Hepatocyte (in vitro differentiated cells): ENCODE results near the gene CALR. TPM values are rescaled to one million over a fixed set of nuclear protein-coding genes. Genes with fewer than 3 reads are reported as not detected.

ENCODE experiments used
- DNase-seq: peaks from one replicate; pipeline ENCODE4 v3.0.0-alpha.2; 2016; ENCODE audit warnings: low spot score
- H2AFZ ChIP-seq: fragments of 200-600 bp; sonication (generic); 2 replicates; pipeline ENCODE4 v1.6.0; 2016; ENCODE audit warnings: antibody characterized with exemption, mild to moderate bottlenecking
- H3K27ac ChIP-seq: fragments of 200-600 bp; sonication (generic); 2 replicates; pipeline ENCODE4 v1.5.1; 2016; ENCODE audit warnings: mild to moderate bottlenecking
- H3K27me3 ChIP-seq: fragments of 200-600 bp; sonication (generic); 2 replicates; pipeline ENCODE4 v1.6.1; 2016
- H3K36me3 ChIP-seq: fragments of 200-600 bp; sonication (generic); replicated peaks from 2 replicates; pipeline ENCODE4 v1.5.1; 2016; ENCODE audit warnings: low read depth; ENCODE audit not compliant: insufficient read depth
- H3K4me1 ChIP-seq: fragments of 200-600 bp; sonication (generic); 2 replicates; pipeline ENCODE4 v1.5.1; 2016; ENCODE audit warnings: mild to moderate bottlenecking, moderate library complexity; ENCODE audit not compliant: insufficient read depth
- H3K4me2 ChIP-seq: fragments of 200-600 bp; sonication (generic); 2 replicates; pipeline ENCODE4 v1.6.0; 2016
- H3K4me3 ChIP-seq: fragments of 200-600 bp; sonication (generic); 2 replicates; pipeline ENCODE4 v1.5.1; 2016; ENCODE audit warnings: mild to moderate bottlenecking
- H3K79me2 ChIP-seq: fragments of 200-600 bp; sonication (generic); 2 replicates; pipeline ENCODE4 v1.6.0; 2017; ENCODE audit warnings: mild to moderate bottlenecking
- H3K9me2 ChIP-seq: fragments of 200-600 bp; sonication (generic); replicated peaks from 2 replicates; pipeline ENCODE4 v1.6.0; 2017; ENCODE audit warnings: mild to moderate bottlenecking; ENCODE audit not compliant: insufficient read depth
- H3K9me3 ChIP-seq: fragments of 200-600 bp; sonication (generic); 2 replicates; pipeline ENCODE4 v1.5.1; 2016; ENCODE audit warnings: low read depth, mild to moderate bottlenecking
- H4K20me1 ChIP-seq: fragments of 200-600 bp; sonication (generic); 2 replicates; pipeline ENCODE4 v1.6.0; 2016; ENCODE audit warnings: mild to moderate bottlenecking; ENCODE audit not compliant: insufficient read depth, poor library complexity, severe bottlenecking
- CTCF ChIP-seq: fragments of 200-600 bp; sonication (generic); IDR thresholded peaks from 2 replicates; pipeline ENCODE4 v1.5.1; 2016; ENCODE audit warnings: antibody characterized with exemption, mild to moderate bottlenecking; ENCODE audit not compliant: poor library complexity
- EZH2 ChIP-seq: fragments of 200-600 bp; sonication (generic); IDR thresholded peaks from 2 replicates; pipeline ENCODE4 v1.6.1; 2016; ENCODE audit warnings: antibody characterized with exemption, mild to moderate bottlenecking, borderline replicate concordance
- EZH2phosphoT487 ChIP-seq: fragments of 200-600 bp; sonication (generic); IDR thresholded peaks from one replicate; pipeline ENCODE4 v1.6.1; 2018; ENCODE audit warnings: antibody characterized with exemption, mild to moderate bottlenecking, low read depth, moderate library complexity; ENCODE audit not compliant: unreplicated experiment, severe bottlenecking
- WGBS: methylation state at CpG from one replicate; pipeline ENCODE4 v1.1.6; 2016; ENCODE audit warnings: low lambda C conversion rate; ENCODE audit errors: missing lambda C conversion rate; 5-methylcytosine and 5-hydroxymethylcytosine counted together
- polyA plus RNA-seq: library from polyadenylated mRNA; unstranded; fragments of >200 nt; fragmentation: Nextera tagmentation; extraction: Ambion mirVana; gene quantifications from 2 replicates; pipeline ENCODE4 v1.2.1, GENCODE V29; 2016
- total RNA-seq: library from RNA; depleted of rRNA; stranded (reverse); fragments of >200 nt; gene quantifications from 2 replicates; pipeline ENCODE4 v1.2.3, GENCODE V29; 2014

The CALR gene
- total and polyA plus RNA-seq, 2 experiments from 2014 or later: 915 to 1,414 TPM

- 86% methylated on average over 12 of the region's 12 CpGs for WGBS
Observed at GRCh38 chr19:12986726-12987125, 48.3 kb downstream of the CALR start.

GRCh38 chr19:12987190-12987589 is 48.8 kb downstream of the CALR start:
- Histone ChIP-seq H3K9me3 (no peaks in the 10 kb centered on the region), H3K79me2 (no peaks in the 10 kb centered on the region), H3K4me2 (no peak overlapping the region), H2AFZ (no peak overlapping the region), H3K27me3 (peaks cover 15% of the 10 kb centered on the region), H3K36me3 (no peaks in the 10 kb centered on the region), H3K4me1 (peaks cover 11% of the 10 kb centered on the region), H3K27ac (no peak overlapping the region), H3K9me2 (no peaks in the 10 kb centered on the region), H4K20me1 (no peaks in the 10 kb centered on the region), H3K4me3 (no peak overlapping the region)
- WGBS: 60% methylated on average over 3 of the region's 3 CpGs
- DNase-seq: no peak
- TF ChIP-seq EZH2phosphoT487 (no peak), EZH2 (no peak), CTCF (no peak)

More at GRCh38 chr19:12986726-12987125, 48.3 kb downstream of the CALR start:
- Histone ChIP-seq H3K4me1 (peaks cover 11% of the 10 kb centered on the region), H3K4me2 (no peak overlapping the region), H3K9me3 (no peaks in the 10 kb centered on the region), H3K9me2 (no peaks in the 10 kb centered on the region), H3K79me2 (no peaks in the 10 kb centered on the region), H3K27me3 (peaks cover 18% of the 10 kb centered on the region), H2AFZ (no peak overlapping the region), H3K4me3 (no peak overlapping the region), H3K36me3 (no peaks in the 10 kb centered on the region), H3K27ac (no peak overlapping the region), H4K20me1 (no peaks in the 10 kb centered on the region)
- no peak for DNase-seq
- TF ChIP-seq CTCF: no peak
- TF ChIP-seq EZH2phosphoT487: no peak
- no peak for TF ChIP-seq EZH2

- peaks cover 14% of the 10 kb centered on the region for H3K27me3 ChIP-seq
- H3K36me3 ChIP-seq: no peaks in the 10 kb centered on the region
- no peaks in the 10 kb centered on the region for H4K20me1 ChIP-seq
- H3K4me3 ChIP-seq: no peak overlapping the region
- 78% methylated on average over 9 of the region's 10 CpGs for WGBS
- H2AFZ ChIP-seq: no peak overlapping the region
- no peaks in the 10 kb centered on the region for H3K9me3 ChIP-seq
- no peak for DNase-seq
- peaks cover 11% of the 10 kb centered on the region for H3K4me1 ChIP-seq
- no peaks in the 10 kb centered on the region for H3K9me2 ChIP-seq
- no peak overlapping the region for H3K27ac ChIP-seq
- H3K4me2 ChIP-seq: no peak overlapping the region
- TF ChIP-seq EZH2phosphoT487 (no peak), CTCF (no peak), EZH2 (no peak)
- H3K79me2 ChIP-seq: no peaks in the 10 kb centered on the region
Observed at GRCh38 chr19:12987781-12988180, 49.4 kb downstream of the CALR start.

DNA sequence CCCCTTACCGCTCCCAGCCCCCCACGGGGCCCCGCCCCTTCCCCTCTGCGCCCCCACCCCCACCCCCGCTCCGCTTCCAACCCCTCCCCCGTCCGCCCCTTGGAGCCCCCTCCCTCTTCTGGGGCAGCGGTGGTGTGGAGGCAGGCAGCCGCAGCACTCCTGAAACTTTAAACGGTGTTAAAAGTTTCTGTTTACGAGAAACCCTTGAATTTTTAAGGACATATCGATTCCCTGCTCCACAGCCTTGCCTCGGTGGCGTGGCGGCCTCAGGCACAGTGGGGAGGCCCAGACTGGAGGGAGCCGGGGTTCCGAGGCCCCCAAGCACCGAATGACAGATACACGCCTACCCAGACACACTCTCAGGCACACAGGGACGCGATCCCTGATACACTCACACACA is 52.0 kb downstream of the CALR start:
- Histone ChIP-seq H3K27ac (no peak overlapping the region), H3K36me3 (no peaks in the 10 kb centered on the region), H3K9me3 (no peaks in the 10 kb centered on the region), H3K9me2 (no peaks in the 10 kb centered on the region), H3K4me1 (peaks cover 8% of the 10 kb centered on the region), H3K4me2 (peak overlapping the region; percentile 60), H3K79me2 (no peaks in the 10 kb centered on the region), H3K4me3 (no peak overlapping the region), H3K27me3 (peaks cover 27% of the 10 kb centered on the region), H2AFZ (no peak overlapping the region), H4K20me1 (no peaks in the 10 kb centered on the region)
- no peak for DNase-seq
- WGBS: 30% methylated on average over 16 of the region's 22 CpGs
- no peak for TF ChIP-seq CTCF
- TF ChIP-seq EZH2: no peak
- no peak for TF ChIP-seq EZH2phosphoT487
